Measurements from ENCODE around the gene ARRDC5. TPM values are rescaled to one million over a fixed set of nuclear protein-coding genes. Genes with fewer than 3 reads are reported as not detected.
"Not testable (repeated sequence)": the region's sequence is repeated elsewhere in the genome, so short reads cannot be mapped to it uniquely, and the experiment has no call there.

The ARRDC5 gene
- polyA plus RNA-seq, 1 of the 3 experiments (the other 2 are of a cell fraction): not detected

- Histone ChIP-seq H3K4me1 (ENCODE audit: control insufficient read depth in 1 of 2, insufficient read depth in 2 of 2, low read depth in 1 of 2, low read length in 1 of 2) (no peaks in the 10 kb centered on the region), H3K4me2 (no peak overlapping the region), H3K36me3 (replicated peaks in 1 of 2; ENCODE audit: control insufficient read depth in 1 of 2, insufficient read depth in 2 of 2, low read length in 1 of 2) (peaks cover 13 to 58% of the 10 kb centered on the region in 2 experiments), H3K9me3 (no peaks in the 10 kb centered on the region), H3K79me2 (ENCODE audit: insufficient read depth) (0 out of 2 replicates have a peak, but pooled peaks cover 14% of the 10 kb centered on the region), H4K20me1 (ENCODE audit: insufficient read depth) (no peaks in the 10 kb centered on the region), H3K9ac (no peak overlapping the region), H3K27ac (ENCODE audit: low read depth in 2 of 2, low read length in 1 of 2) (no peak overlapping the region), H2AFZ (ENCODE audit: low read depth) (no peak overlapping the region), H3F3A (replicated peaks; ENCODE audit: insufficient read depth) (peaks cover 8% of the 10 kb centered on the region), H3K4me3 (ENCODE audit: low read depth in 2 of 2, low read length in 1 of 2) (no peak overlapping the region), H3K9me2 (no peaks in the 10 kb centered on the region), H3K27me3 (ENCODE audit: insufficient read depth) (no peaks in the 10 kb centered on the region)
- TF ChIP-seq TCF12 (IDR thresholded peaks at IDR 0.05) (no peak), SIN3A (IDR thresholded peaks at IDR 0.05; ENCODE audit: borderline replicate concordance, low read depth, low read length) (no peak), MAX (IDR thresholded peaks at IDR 0.05; ENCODE audit: low read depth) (no peak)
- WGBS (ENCODE audit: low lambda C conversion rate): 96% methylated on average over 7 of the region's 7 CpGs
- ChIA-PET CTCF (interaction anchor here (1.3 to 17.9 kb wide), 4 partner anchors 10 to 63 kb away, joined by 4 to 409 read pairs (median 26); no protein-coding TSS in a partner anchor), POLR2A (no interaction called here)
- DNase-seq: no peak
Observed at GRCh38 chr19:4849019-4849418, 53.7 kb downstream of the ARRDC5 start.

GRCh38 chr19:4847190-4847973, 55.3 kb downstream of the ARRDC5 start:
- Histone ChIP-seq H3K9me3 (no peaks in the 10 kb centered on the region), H4K20me1 (ENCODE audit: insufficient read depth) (no peaks in the 10 kb centered on the region), H3K79me2 (ENCODE audit: insufficient read depth) (0 out of 2 replicates have a peak, but pooled peaks cover 14% of the 10 kb centered on the region), H3K9me2 (no peaks in the 10 kb centered on the region), H3K4me1 (ENCODE audit: control insufficient read depth in 1 of 2, insufficient read depth in 2 of 2, low read depth in 1 of 2, low read length in 1 of 2) (no peaks in the 10 kb centered on the region), H2AFZ (ENCODE audit: low read depth) (no peak overlapping the region), H3K4me2 (no peak overlapping the region), H3K36me3 (replicated peaks in 1 of 2; ENCODE audit: control insufficient read depth in 1 of 2, insufficient read depth in 2 of 2, low read length in 1 of 2) (peaks cover 12 to 56% of the 10 kb centered on the region in 2 experiments), H3K27me3 (ENCODE audit: insufficient read depth) (no peaks in the 10 kb centered on the region), H3F3A (replicated peaks; ENCODE audit: insufficient read depth) (peaks cover 8% of the 10 kb centered on the region), H3K27ac (ENCODE audit: low read depth in 2 of 2, low read length in 1 of 2) (no peak overlapping the region), H3K9ac (no peak overlapping the region), H3K4me3 (ENCODE audit: low read depth in 2 of 2, low read length in 1 of 2) (no peak overlapping the region)
- no peak for TF ChIP-seq RXRA (IDR thresholded peaks at IDR 0.05; ENCODE audit: borderline replicate concordance, low read depth)
- WGBS (ENCODE audit: low lambda C conversion rate): 91% methylated on average over 6 of the region's 23 CpGs
- CTCF ChIA-PET: interaction anchor here (1.1 to 17.9 kb wide), 2 partner anchors 29 to 38 kb away, joined by 3 to 409 read pairs; no protein-coding TSS in a partner anchor
- POLR2A ChIA-PET: no interaction called here
- DNase-seq: no peak

- POLR2A ChIA-PET; H3K27ac ChIP-seq (ENCODE audit: low read depth in 2 of 2, low read length in 1 of 2): not testable (repeated sequence)
- CTCF ChIA-PET: interaction anchor here (17.9 kb wide), 1 partner anchor 36 kb away, joined by 409 read pairs; no protein-coding TSS in a partner anchor
Observed at GRCh38 chr19:4845975-4846374, 56.7 kb downstream of the ARRDC5 start.

More at GRCh38 chr19:4845975-4846374, 56.7 kb downstream of the ARRDC5 start:
- not testable (repeated sequence) for H3K4me3 ChIP-seq (ENCODE audit: low read depth in 2 of 2, low read length in 1 of 2); H2AFZ ChIP-seq (ENCODE audit: low read depth); H3K4me1 ChIP-seq (ENCODE audit: control insufficient read depth in 1 of 2, insufficient read depth in 2 of 2, low read depth in 1 of 2, low read length in 1 of 2); H3K27me3 ChIP-seq (ENCODE audit: insufficient read depth); H3K9me2 ChIP-seq; H3K4me2 ChIP-seq; DNase-seq; H3K9me3 ChIP-seq; H3F3A ChIP-seq (replicated peaks; ENCODE audit: insufficient read depth); H3K9ac ChIP-seq; H4K20me1 ChIP-seq (ENCODE audit: insufficient read depth)
- peaks cover 15 to 55% of the 10 kb centered on the region in 2 experiments for H3K36me3 ChIP-seq (replicated peaks in 1 of 2; ENCODE audit: control insufficient read depth in 1 of 2, insufficient read depth in 2 of 2, low read length in 1 of 2)
- WGBS (ENCODE audit: low lambda C conversion rate): 98% methylated on average over 8 of the region's 9 CpGs
- peaks cover 12% of the 10 kb centered on the region; the same call in 1 of the 2 replicates for H3K79me2 ChIP-seq (ENCODE audit: insufficient read depth)

Data from SK-N-SH (cell line).